ENCODE measurements around the gene GALNT17. TPM values are rescaled to one million over a fixed set of nuclear protein-coding genes. Genes with fewer than 3 reads are reported as not detected.

The GALNT17 gene
- total RNA-seq, 6 donors from 2014 or later, result 5.3 to 26.2 (median 10.1) TPM

GRCh38 chr7:71594736-71595135, 462.8 kb downstream of the GALNT17 start:
- H3K4me1 ChIP-seq, result no peaks in the 10 kb centered on the region
- H3K27me3 ChIP-seq, result no peaks in the 10 kb centered on the region
- no peaks in the 10 kb centered on the region for H3K36me3 ChIP-seq
- H3K27ac ChIP-seq, result no peak overlapping the region
- no peaks in the 10 kb centered on the region for H3K9me3 ChIP-seq
- no peak overlapping the region for H3K4me3 ChIP-seq
- TF ChIP-seq POLR2AphosphoS5 (IDR thresholded peaks at IDR 0.05), result no peak
- TF ChIP-seq CTCF (IDR thresholded peaks at IDR 0.05), result no peak
- TF ChIP-seq POLR2A (IDR thresholded peaks at IDR 0.05), result no peak
- TF ChIP-seq EP300 (IDR thresholded peaks at IDR 0.05), result no peak
- no peak for ATAC-seq (ENCODE audit: low FRiP score in 2 of 2)
- DNase-seq, result no peak

DNA sequence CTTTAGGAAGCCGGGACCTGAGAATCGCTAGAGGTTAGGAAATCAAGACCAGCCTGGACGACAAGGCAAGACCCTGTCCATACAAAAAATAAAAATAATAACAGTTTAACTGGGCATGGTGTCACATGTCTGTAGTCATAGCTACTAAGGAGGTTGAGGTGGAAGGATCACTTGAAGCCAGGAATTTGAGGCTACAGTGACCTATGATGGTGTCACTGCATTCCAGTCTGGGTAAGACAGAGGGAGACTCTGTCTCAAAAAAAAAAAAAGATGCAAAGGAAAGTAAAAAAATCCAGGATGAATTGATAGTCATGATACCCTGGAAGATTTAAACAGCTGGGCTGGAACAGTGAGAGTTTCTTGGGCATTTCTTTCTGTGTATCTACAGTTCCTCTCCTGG, 463.2 kb downstream of the GALNT17 start:
- Histone ChIP-seq H3K4me3 (no peak overlapping the region), H3K9me3 (no peaks in the 10 kb centered on the region), H3K27me3 (no peaks in the 10 kb centered on the region), H3K36me3 (no peaks in the 10 kb centered on the region), H3K27ac (no peak overlapping the region), H3K4me1 (no peaks in the 10 kb centered on the region)
- ATAC-seq (ENCODE audit: low FRiP score in 2 of 2) (no peak), DNase-seq (no peak)
- no peak for TF ChIP-seq CTCF (IDR thresholded peaks at IDR 0.05)
- TF ChIP-seq EP300 (IDR thresholded peaks at IDR 0.05), result no peak
- TF ChIP-seq POLR2A (IDR thresholded peaks at IDR 0.05), result no peak
- no peak for TF ChIP-seq POLR2AphosphoS5 (IDR thresholded peaks at IDR 0.05)
- WGBS, 2 donors, result 90 to 97% methylated on average over 3 of the region's 3 CpGs

DNA sequence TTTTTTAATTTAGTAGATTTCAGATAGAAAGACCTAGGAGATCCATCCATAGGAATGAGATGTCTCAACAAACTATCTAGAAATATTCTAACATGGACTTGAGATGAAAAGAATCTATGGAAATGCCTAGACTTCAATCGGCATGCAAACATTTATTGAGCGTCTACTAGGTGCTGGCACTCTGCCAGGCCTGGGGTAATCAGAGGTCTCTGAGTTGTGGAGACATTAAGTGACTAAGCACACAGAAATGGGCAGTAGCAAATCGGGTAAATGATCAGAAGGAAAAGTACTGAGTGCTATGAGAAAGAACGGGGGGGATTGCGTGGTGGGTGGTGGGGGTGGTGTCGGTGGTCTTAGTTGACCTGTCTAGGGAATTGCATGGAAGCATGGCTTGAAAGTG, 466.6 kb downstream of the GALNT17 start:
- no peak overlapping the region for H3K27ac ChIP-seq
- DNase-seq (no peak), ATAC-seq (ENCODE audit: low FRiP score in 2 of 2) (no peak)
- H3K9me3 ChIP-seq, result no peaks in the 10 kb centered on the region
- TF ChIP-seq POLR2A (IDR thresholded peaks at IDR 0.05) (no peak), EP300 (IDR thresholded peaks at IDR 0.05) (no peak), POLR2AphosphoS5 (IDR thresholded peaks at IDR 0.05) (no peak), CTCF (IDR thresholded peaks at IDR 0.05) (no peak)
- WGBS, 2 donors, result 89 to 95% methylated on average over 6 of the region's 6 CpGs
- H3K27me3 ChIP-seq, result no peaks in the 10 kb centered on the region
- no peaks in the 10 kb centered on the region for H3K36me3 ChIP-seq
- no peaks in the 10 kb centered on the region for H3K4me1 ChIP-seq
- no peak overlapping the region for H3K4me3 ChIP-seq

- H3K9me3 ChIP-seq, result peaks cover 0 to 2% (median 0%) of the 10 kb centered on the region in 4 donors
- no peaks in the 10 kb centered on the region for H3K4me1 ChIP-seq
- no peaks in the 10 kb centered on the region for H3K36me3 ChIP-seq
- H3K27ac ChIP-seq, result no peak overlapping the region
- H3K27me3 ChIP-seq, result no peaks in the 10 kb centered on the region
- H3K4me3 ChIP-seq, result no peak overlapping the region
- DNase-seq, result no peak
- TF ChIP-seq POLR2A (IDR thresholded peaks at IDR 0.05), result no peak
- TF ChIP-seq EP300 (IDR thresholded peaks at IDR 0.05), result no peak
- 66% methylated on average over 6 of the region's 6 CpGs for WGBS, 2 donors
- peak in 1 of 2 donors; percentile 42 for ATAC-seq (ENCODE audit: low FRiP score in 2 of 2)
Observed at GRCh38 chr7:71601851-71602250, 469.9 kb downstream of the GALNT17 start.

DNA sequence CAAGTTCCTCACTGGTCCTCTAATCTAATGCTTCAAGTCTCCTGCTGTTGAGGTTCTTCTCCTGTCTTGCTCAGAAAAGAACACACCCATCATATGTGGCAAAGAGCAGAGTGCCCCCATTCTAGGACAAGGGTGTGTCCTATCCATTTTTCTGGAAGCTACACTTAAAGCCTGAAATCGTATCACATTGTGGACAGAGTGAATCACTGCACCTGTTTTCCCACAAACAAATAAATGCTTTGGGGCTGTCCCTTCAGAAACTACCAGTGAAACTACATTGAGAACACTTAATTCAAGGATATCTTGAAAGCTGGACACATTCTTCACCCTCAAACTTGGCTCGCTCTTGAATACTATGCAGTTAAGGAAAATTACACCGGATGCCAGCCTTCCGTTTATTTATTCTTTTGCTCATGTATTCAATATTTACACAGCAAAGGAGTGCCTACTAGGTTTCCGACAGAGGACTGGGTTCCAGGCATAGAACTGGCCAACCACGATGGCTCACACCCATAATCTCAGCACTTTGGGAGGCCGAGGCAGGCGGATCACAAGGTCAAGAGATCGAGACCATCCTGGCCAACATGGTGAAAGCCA, 473.0 kb downstream of the GALNT17 start:
- no peak for DNase-seq
- Histone ChIP-seq H3K4me3 (no peak overlapping the region), H3K36me3 (no peaks in the 10 kb centered on the region), H3K27me3 (no peaks in the 10 kb centered on the region), H3K4me1 (no peaks in the 10 kb centered on the region), H3K27ac (no peak overlapping the region), H3K9me3 (peaks cover 0 to 4% (median 2%) of the 10 kb centered on the region in 4 donors)
- TF ChIP-seq CTCF (IDR thresholded peaks at IDR 0.05), result no peak
- TF ChIP-seq EP300 (IDR thresholded peaks at IDR 0.05), result peak in 1 of 4 donors; percentile 25
- ATAC-seq (ENCODE audit: low FRiP score in 2 of 2), result peak in 1 of 2 donors; percentile 70
- WGBS, 2 donors, result 62 to 69% methylated on average over 9 of the region's 9 CpGs

Data from upper lobe of left lung (tissue), 6 donors.